Renal cortex interstitium (tissue), 15 donors: ENCODE results near the gene AARS2. TPM values are rescaled to one million over a fixed set of nuclear protein-coding genes. Genes with fewer than 3 reads are reported as not detected.
"Not testable (repeated sequence)": the region's sequence is repeated elsewhere in the genome, so short reads cannot be mapped to it uniquely, and the experiment has no call there.

ENCODE experiments used
- DNase-seq, 11 donors: peaks; one replicate each; pipeline ENCODE4 v3.0.0-alpha.2; 2013; ENCODE audit warnings: low read depth in 9 of 11, low spot score in 4 of 11; ENCODE audit errors: extremely low read depth in 1 of 11
- long read RNA-seq, 16 experiments: transcript quantifications; one replicate each; lab custom pipeline, GENCODE V29; 2026
- polyA plus RNA-seq, 3 donors: library from polyadenylated mRNA; unstranded; fragments of 120-200 nt; gene quantifications; one replicate each; pipeline ENCODE4 v1.2.1, GENCODE V29; 2013; ENCODE audit not compliant: insufficient read length in 3 of 3

AARS2 gene
- polyA plus RNA-seq = 10 to 100 TPM; 13.1 to 19.7 (median 19.2) TPM
- long read RNA-seq, donor 1 = 0 reads
- long read RNA-seq, donor 2 = 0 reads
- long read RNA-seq, donor 3, partial matches to known transcripts = 0 of 1 reads
- long read RNA-seq, donor 3, other reads (novel, unspliced or antisense) = 0 of 1 reads
- long read RNA-seq, donor 4, partial matches to known transcripts = 0 of 2 reads
- long read RNA-seq, donor 4, other reads (novel, unspliced or antisense) = 0 of 2 reads
- long read RNA-seq, donor 5 = 0 reads
- long read RNA-seq, donor 6, partial matches to known transcripts = 0 of 1 reads
- long read RNA-seq, donor 6, other reads (novel, unspliced or antisense) = 0 of 1 reads
- long read RNA-seq, donor 7, partial matches to known transcripts = 0 of 1 reads
- long read RNA-seq, donor 7, other reads (novel, unspliced or antisense) = 0 of 1 reads
- long read RNA-seq, donor 8 = 0 reads
- long read RNA-seq, donor 9, partial matches to known transcripts = 0 of 1 reads
- long read RNA-seq, donor 9, other reads (novel, unspliced or antisense) = 0 of 1 reads
- long read RNA-seq, donor 10 = 0 reads
- long read RNA-seq, donor 11 = 0 reads
- long read RNA-seq, donor 12 = 0 reads
- long read RNA-seq, donor 13 = 0 reads
- long read RNA-seq, donor 14 = 0 reads
- long read RNA-seq, donor 15, partial matches to known transcripts = 0 of 1 reads
- long read RNA-seq, donor 15, other reads (novel, unspliced or antisense) = 0 of 1 reads
- long read RNA-seq, donor 16, partial matches to known transcripts = 0 of 3 reads
- long read RNA-seq, donor 16, other reads (novel, unspliced or antisense) = 0 of 3 reads

DNA sequence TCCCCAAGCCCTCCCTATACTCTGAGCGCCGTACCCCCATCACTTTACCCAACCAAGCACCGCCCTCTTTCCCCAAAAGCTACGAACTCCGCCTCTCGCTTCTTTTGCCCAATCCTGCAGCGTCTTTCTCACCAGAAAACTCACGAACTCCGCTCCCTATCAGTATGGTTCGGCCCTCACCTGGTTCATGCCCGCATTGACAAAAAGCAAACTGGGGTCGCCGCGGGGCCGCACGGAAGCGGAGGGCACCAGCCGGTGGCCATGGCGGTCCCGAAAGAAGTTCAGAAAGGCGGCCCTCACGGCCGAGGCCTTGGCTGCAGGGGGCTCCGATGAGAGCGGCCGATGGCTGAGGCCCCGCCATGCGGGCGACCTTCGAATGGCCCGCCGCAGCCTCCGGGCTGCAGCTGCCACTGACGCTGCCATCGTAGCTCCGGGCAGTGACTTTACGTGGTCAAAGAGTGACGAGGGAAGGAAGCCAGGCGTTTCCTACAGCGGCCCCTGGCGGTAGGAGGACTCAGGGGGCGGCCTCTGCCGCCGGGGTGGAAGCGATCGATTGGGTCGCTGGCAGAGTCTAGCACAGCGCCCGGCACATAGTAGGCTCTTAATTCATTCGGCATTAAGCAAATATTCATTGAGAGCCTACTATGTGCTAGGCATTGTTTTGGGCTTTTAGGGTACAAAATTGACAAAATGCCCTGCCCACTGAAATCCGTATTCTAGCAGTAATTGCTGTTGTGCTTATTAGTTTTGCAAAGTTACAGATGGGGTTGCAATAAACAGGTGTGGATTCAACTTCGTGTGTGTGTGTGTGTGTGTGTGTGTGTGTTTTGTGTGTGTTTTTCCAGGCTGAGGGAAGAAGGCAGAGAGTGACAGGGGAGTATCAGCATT, at the start of gene AARS2:
TSS of gene AARS2 (minus strand) at position 447 of the 888 bp plus-strand sequence. CDS start at position 423, 24 bp downstream.
- DNase-seq = peak; percentile 66 to 88 (median 79)

DNA sequence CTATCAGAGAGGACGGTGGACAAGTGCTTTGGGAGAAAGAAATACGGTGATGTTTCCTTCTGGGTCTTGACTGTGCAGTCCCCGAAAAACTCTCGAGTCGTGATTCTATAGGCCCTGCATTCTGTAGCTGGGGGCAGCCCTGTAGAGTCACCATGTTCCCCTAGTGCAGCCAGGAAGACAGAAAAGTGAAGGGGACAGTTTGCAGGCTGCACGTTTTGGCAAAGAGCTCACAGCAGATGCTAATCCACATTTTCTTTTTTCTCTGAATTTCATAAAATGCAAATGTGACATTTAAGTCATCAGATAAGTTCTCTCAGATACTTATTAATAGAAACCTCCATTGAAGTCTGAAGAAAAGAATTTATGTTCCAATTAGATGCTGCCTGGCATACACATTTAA, 48.8 kb upstream of the AARS2 start:
- DNase-seq = no peak

DNA sequence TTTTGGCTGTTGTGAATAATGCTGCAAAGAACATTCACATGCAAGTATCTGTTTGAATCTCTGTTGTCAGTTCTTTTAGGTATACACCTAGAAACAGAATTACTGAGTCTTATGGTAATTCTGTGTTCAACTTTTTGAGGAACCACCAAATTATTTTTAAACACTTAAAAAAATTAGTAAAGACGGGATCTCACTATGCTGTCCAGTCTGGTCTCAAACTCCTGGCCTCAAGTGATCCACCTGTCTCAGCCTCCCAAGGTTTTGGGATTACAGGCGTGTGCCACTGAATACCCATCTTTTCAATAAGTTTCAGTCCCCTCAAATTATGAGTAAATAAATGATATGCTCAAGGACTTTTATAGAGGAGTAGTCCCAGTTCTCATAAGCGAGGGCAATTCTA, 46.8 kb upstream of the AARS2 start:
- no peak for DNase-seq

DNA sequence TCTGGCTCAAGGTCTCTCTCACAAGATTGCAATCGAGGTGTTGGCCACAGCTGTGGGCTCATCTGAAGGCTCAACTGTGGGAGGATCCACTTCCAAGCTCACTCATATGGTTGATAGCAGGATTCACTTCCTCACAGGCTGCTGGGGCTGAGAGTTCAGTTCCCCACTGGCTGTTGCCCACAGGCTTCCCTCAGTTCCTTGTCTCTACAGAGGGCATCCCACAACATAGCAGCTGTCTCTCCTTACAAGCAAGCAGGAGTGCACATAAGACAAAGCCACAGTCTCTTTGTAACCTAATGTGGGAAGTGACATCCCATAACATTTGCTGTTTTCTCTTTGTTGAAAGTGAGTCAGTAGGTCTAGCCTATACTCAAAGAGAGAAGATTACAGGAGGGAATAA, 43.3 kb upstream of the AARS2 start:
- no peak for DNase-seq

DNA sequence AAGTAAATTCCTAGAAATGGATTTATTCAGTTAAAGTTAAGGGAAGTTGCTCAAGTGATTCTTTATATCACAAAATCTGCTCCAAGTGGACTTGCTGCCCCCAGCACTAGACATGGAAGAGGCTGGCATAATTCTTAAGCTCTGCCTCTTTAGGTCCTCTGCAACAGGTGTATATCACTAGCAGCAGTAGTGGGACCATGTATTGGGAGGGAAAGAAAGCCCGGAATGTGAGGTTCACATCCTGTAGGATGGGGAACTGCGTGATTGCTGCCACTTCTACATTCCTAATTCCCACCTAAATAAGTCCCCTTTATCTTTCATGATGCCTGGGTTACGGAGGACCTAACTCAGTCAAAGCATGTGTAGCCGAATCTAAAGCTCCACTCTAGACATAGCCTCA, 42.5 kb upstream of the AARS2 start:
- DNase-seq = no peak

DNA sequence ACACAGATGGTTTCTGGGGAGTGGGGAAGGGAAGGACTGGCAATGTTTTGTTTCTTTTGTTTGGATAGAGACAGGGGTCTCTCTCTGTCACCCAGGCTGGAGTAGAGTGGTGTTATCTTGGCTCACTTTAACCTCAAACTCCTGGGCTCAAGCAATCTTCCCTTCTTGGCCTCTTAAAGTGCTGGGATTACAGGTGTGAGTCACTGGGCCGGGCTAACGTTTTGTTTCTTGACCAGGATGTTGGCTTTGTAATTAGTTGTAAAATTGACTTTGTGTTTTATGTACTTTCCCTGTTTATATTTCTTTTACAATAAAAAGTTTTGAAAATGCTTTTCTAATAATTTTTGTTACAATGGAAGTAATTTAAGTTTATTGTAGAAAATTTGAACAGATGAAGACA, 40.2 kb upstream of the AARS2 start:
- DNase-seq = no peak

DNA sequence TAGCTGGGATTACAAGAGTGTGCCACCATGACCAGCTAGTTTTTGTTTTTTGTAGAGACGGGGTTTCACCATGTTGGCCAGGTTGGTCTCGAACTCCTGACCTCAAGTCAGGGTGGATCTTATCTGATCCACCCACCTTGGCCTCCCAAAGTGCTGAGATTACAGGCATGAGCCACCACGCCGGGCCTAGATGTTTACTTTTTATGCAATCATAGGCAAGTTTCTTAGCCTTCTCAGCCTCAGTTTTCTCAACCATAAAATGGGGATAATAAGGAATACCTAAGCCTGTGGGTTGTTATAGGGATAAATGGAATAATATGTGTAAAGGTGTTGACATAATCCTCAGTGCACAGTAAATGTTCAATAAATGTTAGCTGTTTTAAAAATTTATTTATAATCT, 39.1 kb upstream of the AARS2 start:
- DNase-seq = no peak

DNA sequence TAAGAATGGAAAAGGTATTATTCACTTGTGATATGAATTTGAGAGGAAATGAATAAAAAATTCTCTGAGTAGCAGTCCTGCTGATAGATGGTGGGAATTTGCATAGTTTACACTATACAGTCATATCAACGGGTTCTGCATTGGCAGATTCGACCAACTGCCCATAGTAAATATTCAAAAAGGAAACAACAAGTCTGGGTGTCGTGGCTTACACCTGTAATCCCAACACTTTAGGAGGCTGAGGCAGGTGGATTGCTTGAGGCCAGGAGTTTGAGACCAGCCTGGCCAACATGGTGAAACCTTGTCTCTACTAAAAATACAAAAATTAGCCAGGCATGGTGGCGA, 37.5 kb upstream of the AARS2 start:
- not testable (repeated sequence) for DNase-seq

DNA sequence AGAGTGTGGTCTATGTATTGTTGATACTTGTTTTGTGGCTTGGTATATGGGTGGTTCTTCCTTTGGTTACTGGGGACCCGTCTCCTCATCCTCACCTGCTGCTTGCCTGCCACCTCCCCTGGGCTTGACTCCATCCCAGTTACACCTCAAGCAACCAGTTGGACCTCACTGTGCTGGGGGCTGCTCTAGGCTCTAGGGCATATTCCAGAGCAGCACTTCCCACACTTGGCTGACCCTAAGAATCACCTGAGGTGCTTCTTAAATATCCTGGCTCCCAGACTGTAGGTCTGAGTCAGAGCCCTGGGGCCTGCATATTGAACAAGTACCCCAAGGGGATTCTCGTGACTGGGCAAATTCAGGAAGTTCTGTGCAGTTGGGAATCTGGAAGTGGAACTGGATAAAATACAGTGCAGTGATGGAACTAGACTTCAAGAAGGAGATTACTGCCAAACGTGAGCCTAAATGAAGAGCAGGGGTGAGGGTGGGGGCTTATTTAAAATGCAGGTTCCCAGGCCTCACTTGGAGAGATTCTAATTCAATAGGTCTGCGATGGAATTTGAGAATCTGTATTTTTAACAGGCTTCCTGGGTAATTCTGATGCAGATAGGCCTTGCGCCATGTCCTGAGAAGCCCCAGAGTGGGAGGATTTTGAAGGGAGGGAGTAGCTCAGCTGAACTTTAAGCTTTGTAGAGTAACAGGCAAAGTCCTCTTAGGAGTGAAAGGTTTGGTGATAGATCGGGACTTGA, 36.9 kb upstream of the AARS2 start:
- no peak for DNase-seq

DNA sequence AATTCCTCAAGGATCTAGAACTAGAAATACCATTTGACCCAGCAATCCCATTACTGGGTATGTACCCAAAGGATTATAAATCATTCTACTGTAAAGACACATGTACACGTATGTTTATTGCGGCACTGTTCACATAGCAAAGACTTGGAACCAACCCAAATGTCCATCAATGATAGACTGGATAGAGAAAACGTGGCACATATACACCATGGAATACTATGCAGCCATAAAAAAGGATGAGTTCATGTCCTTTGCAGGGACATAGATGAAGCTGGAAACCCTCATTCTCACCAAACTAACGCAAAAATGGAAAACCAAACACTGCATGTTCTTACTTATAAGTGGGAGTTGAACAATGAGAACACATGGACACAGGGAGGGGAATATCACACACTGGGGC, 33.7 kb upstream of the AARS2 start:
- DNase-seq = not testable (repeated sequence)

DNA sequence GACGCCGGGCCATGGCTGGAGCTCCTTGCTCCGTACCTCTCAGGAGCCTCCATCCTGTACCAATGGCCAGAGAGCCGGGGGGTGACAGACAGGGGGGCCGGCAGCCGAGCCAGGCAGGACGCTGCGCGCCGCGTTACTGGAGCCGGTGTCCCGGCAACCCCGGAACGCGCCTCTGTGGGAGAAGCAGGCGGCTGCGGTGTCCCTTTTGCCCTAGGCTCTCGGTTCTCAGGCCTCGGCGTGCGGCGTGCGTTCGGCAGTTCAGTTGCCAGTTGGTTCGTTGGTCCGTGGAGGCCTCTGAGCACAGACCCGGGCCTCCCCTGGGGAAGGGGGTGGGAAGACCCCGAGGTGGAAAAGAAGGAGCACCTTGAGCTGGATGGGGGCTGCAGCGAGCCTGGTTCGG, 29.3 kb upstream of the AARS2 start, which contains the start of gene SPATS1:
TSS of gene SPATS1 (plus strand) at position 162 of the 400 bp plus-strand sequence. CDS start 446 bp downstream, outside the sequence.
- peak in 6 of 11 donors; percentile 15 to 22 (median 18) for DNase-seq

DNA sequence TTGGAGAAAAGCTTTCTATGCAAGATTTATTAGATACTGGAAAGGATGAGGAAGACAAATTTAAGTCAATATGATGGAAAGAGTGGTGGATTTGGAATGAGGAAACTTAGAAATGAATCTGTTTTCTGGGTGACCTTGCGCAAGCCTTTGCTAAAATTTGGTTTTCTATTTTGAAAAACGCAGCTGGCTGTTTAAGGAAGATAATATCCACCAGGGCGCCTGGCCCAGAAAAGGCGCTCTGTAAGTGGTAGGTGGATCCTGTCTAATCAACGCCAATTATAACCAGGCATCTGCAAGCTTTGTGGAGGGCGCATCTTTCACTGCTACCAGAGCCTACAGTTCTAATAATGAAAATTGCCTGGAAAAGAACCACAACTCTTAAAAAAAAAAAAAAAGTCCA, 28.9 kb upstream of the AARS2 start:
- no peak for DNase-seq

DNA sequence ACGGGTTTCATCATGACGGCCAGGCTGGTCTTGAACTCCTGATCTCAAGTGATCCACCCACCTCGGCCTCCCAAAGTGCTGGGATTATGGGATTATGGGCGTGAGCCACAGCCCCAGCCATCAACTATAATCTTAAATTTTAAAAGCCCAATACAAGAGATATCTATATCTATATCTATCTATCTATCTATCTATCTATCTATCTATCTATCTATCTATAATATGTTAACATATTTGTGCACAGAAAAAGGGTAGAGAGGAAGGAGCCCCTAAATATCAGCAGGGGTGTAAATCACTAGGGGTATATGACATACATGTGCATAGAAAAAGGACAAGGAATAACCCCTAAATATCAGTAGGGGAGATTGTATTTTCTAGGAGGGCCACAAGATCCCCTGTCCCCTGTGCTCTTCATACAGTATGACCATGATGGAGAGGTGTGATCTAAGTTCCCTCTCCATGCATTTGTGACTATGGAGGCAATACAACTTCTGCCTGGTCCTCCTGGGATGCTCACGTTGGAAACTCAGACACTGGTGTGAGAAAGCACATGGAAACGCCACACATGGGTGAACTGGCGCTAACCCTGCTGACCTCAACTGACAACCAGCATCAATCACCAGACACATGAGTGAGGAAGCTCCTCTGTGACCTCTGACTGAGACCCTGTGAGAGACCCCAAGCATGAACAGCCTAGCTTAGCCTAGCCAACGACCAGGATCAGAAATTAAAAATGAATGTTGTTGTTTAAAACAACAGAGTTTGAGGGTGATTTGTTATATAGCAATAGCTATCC, 28.1 kb upstream of the AARS2 start:
- DNase-seq = peak in 8 of 11 donors; percentile 13 to 53 (median 44)

DNA sequence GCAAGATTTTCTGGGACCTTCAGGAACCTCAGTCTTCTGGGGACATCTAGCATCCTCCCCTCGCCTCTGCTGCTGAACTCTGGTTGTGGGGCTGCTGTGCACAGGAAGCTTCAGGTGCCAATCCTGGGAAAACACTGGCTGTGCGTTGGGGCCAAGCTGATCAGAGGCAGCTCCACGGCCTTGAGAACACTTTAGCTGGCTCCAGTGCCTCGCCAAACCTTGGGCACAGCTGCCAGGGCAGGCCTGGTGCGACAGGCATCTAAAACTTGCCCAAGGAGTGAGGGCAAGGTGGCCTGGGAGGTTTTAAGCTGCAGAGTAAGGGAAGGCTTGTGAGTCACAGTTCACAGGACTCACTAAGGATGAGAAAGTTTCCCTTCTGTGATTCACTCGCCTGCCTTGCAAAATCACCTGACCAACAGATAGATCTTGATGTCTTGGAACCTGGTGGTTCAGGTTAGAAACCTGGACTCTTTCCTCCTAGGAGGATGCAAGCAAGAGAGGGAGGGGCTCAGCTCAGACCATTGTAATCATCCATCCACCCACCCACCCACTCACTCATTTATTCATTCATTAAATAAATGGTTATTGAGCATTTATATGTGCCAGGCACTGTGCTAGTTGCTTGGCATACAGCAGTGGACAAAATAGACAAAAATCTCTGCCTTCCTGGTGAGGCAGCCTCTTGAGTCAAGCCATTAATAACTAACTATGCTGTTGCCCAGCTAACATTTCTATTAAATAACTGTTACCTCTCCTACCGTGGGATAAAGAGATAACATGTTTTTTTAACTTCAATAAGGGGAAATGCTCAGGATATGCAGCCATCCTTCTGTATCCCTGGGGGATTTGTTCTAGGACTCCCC, 26.8 kb upstream of the AARS2 start:
- DNase-seq = no peak

DNA sequence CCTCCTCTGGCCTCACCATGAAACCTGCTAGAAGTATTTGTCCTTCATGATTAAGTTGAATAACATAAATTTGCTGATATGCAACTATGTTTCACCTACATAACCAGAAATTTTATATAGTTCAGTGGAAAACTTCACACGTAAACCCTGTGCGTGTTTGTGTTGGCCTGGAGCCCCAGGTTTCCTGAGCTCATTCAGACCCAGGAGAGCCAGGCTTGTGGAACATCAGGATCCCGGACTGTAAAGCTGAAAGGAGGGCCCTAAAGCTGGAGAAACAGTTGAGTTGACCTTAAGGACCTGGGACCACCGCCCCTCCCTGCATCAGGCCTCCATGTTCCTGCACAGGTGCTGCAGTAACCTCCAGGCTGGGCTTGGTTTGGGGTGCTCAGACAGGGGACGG, 26.2 kb upstream of the AARS2 start:
- no peak for DNase-seq

DNA sequence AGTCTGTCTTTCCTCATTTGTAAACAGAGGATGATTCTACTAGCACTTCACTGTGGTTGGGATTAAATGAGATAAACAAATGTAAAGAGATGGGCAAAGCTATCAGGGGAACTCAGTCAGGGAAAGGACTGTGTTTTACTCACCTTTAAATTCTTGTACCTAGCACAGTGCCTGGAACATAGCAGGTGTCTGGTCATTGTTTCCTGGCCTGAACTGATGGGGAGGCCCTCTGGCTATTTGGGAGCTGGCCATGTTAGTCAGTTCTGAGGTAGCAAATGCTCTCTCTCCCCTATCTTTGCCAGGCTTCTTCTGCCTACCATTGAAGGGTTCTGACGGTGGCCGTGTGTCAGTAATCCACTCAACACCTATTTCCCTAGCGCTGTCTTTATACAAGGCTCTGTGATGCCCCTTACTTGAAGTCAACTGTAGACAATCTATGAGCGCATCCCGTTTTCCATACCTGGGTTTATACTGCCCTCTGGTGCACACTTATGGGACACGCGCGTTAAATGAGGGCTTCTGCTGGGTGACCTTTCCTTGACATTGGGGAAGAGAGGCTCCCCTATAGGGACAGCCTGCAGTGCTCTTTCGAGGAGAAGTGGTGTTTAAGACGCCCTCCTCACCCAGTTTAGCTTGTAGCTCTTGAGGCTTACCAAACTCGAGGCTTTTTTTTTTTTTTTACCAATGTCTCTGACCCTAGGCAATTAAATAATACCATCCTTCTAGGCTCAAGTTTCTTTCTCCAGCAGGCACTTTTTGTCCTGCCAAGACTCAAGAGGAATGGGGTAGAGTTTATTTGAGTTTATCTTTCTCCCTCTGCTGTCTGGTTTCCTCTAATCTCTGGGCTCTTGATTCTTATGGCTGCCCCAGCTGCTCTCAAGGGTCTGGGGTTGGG, 25.3 kb upstream of the AARS2 start:
- DNase-seq = peak; percentile 28 to 68 (median 45)
